SK-N-SH (cell line): Measurements from ENCODE around the gene NACC1. TPM values are rescaled to one million over a fixed set of nuclear protein-coding genes. Genes with fewer than 3 reads are reported as not detected.

Experiments used
- CTCF ChIA-PET: fragments of 300-600, 350-600 bp; formaldehyde crosslinking; extraction: SDS; loops from one replicate; lab custom pipeline; 2021; lab: Yijun Ruan, JAX
- POLR2A ChIA-PET: fragments of 350-600 bp; sonication (Branson Sonifier 250); formaldehyde crosslinking; extraction: SDS; loops from one replicate; lab custom pipeline; 2020; ENCODE audit warnings: antibody characterized with exemption, inconsistent platforms; lab: Yijun Ruan, JAX
- DNase-seq: peaks from one replicate; pipeline ENCODE4 v3.0.0; 2012
- H2AFZ ChIP-seq: fragments of 200-600 bp; sonication (generic); 2 replicates; pipeline ENCODE4 v1.8.1; 2016; ENCODE audit warnings: antibody characterized with exemption, mild to moderate bottlenecking, low read depth
- H3F3A ChIP-seq: fragments of 200-600 bp; sonication (generic); replicated peaks from 2 replicates; pipeline ENCODE3; 2016; ENCODE audit warnings: antibody characterized with exemption, mild to moderate bottlenecking; ENCODE audit not compliant: insufficient read depth
- H3K27ac ChIP-seq, 2 experiments: fragments of 200-500 bp in 1 of 2; fragments of 200-600 bp in 1 of 2; sonication (Bioruptor generic) in 1 of 2; sonication (generic), shearing (Covaris generic) in 1 of 2; 2 replicates each; pipeline versions ENCODE4 v1.5.1 to v1.6.1; 2014 to 2016; ENCODE audit warnings: low read depth in 2 of 2, inconsistent platforms in 1 of 2, low read length in 1 of 2, mild to moderate bottlenecking in 1 of 2, mixed read lengths in 1 of 2
- H3K27me3 ChIP-seq: fragments of 200-600 bp; sonication (generic), shearing (Covaris generic); 2 replicates; pipeline ENCODE4 v1.6.1; 2016; ENCODE audit warnings: mixed run types; ENCODE audit not compliant: insufficient read depth
- H3K36me3 ChIP-seq, 2 experiments: fragments of 200-500 bp in 1 of 2; fragments of 200-600 bp in 1 of 2; sonication (Bioruptor generic) in 1 of 2; sonication (generic) in 1 of 2; replicated peaks in 1 of 2; 2 replicates each; pipeline versions ENCODE3 to v1.5.1; 2014 to 2016; ENCODE audit warnings: low read length in 1 of 2, mild to moderate bottlenecking in 1 of 2; ENCODE audit not compliant: insufficient read depth in 2 of 2, control insufficient read depth in 1 of 2
- H3K4me1 ChIP-seq, 2 experiments: fragments of 200-500 bp in 1 of 2; fragments of 200-600 bp in 1 of 2; sonication (Bioruptor generic) in 1 of 2; sonication (generic), shearing (Covaris generic) in 1 of 2; 2 replicates each; pipeline versions ENCODE4 v1.5.1 to v1.6.1; 2014 to 2016; ENCODE audit warnings: low read depth in 1 of 2, low read length in 1 of 2, mixed run types in 1 of 2; ENCODE audit not compliant: insufficient read depth in 2 of 2, control insufficient read depth in 1 of 2
- H3K4me2 ChIP-seq: fragments of 200-600 bp; sonication (generic), shearing (Covaris generic); 2 replicates; pipeline ENCODE4 v1.6.1; 2017; ENCODE audit warnings: mixed run types
- H3K4me3 ChIP-seq, 2 experiments: fragments of 200-500 bp in 1 of 2; fragments of 200-600 bp in 1 of 2; sonication (Bioruptor generic) in 1 of 2; sonication (generic), shearing (Covaris generic) in 1 of 2; 2 replicates each; pipeline versions ENCODE4 v1.5.1 to v1.8.1; 2014 to 2016; ENCODE audit warnings: low read depth in 2 of 2, inconsistent platforms in 1 of 2, low read length in 1 of 2, mild to moderate bottlenecking in 1 of 2, mixed read lengths in 1 of 2, moderate library complexity in 1 of 2
- H3K79me2 ChIP-seq: fragments of 200-600 bp; sonication (generic); 2 replicates; pipeline ENCODE4 v1.8.1; 2017; ENCODE audit warnings: mild to moderate bottlenecking; ENCODE audit not compliant: insufficient read depth
- H3K9ac ChIP-seq: fragments of 200-600 bp; sonication (generic); 2 replicates; pipeline ENCODE4 v1.6.1; 2017; ENCODE audit warnings: mixed run types
- H3K9me2 ChIP-seq: fragments of 200-600 bp; sonication (generic); 2 replicates; pipeline ENCODE4 v1.6.1; 2017; ENCODE audit warnings: mixed run types
- H3K9me3 ChIP-seq: fragments of 200-600 bp; sonication (generic); 2 replicates; pipeline ENCODE4 v1.6.1; 2017; ENCODE audit warnings: mixed run types, mild to moderate bottlenecking, moderate library complexity
- H4K20me1 ChIP-seq: fragments of 200-600 bp; sonication (generic); 2 replicates; pipeline ENCODE4 v1.6.1; 2017; ENCODE audit warnings: mild to moderate bottlenecking, mixed run types; ENCODE audit not compliant: insufficient read depth
- ELF1 ChIP-seq: IDR thresholded peaks from 2 replicates; pipeline ENCODE4 v1.4.0; 2012
- EP300 ChIP-seq, 2 experiments: IDR thresholded peaks; 2 replicates each; pipeline versions ENCODE4 v1.4.0 to v1.6.1; 2012; ENCODE audit warnings: borderline replicate concordance in 1 of 2, low read depth in 1 of 2, low read length in 1 of 2
- EZH2phosphoT487 ChIP-seq: fragments of 200-600 bp; sonication (generic); IDR thresholded peaks from 2 replicates; pipeline ENCODE4 v1.6.1; 2017; ENCODE audit warnings: low read depth, mixed run types, mild to moderate bottlenecking, antibody characterized with exemption, moderate library complexity, borderline replicate concordance
- FOXJ3 ChIP-seq: sonication (generic); formaldehyde crosslinking; IDR thresholded peaks from 2 replicates; pipeline ENCODE4 v1.5.1; 2020; ENCODE audit warnings: mild to moderate bottlenecking, missing genetic modification reagents
- GATA2 ChIP-seq: sonication (generic); formaldehyde crosslinking; IDR thresholded peaks from 2 replicates; pipeline ENCODE4 v1.5.0; 2020; ENCODE audit warnings: mild to moderate bottlenecking, missing genetic modification reagents
- MEF2A ChIP-seq: IDR thresholded peaks from 2 replicates; pipeline ENCODE4 v1.4.0; 2012; ENCODE audit warnings: low read depth, borderline replicate concordance
- MXI1 ChIP-seq: IDR thresholded peaks from 2 replicates; pipeline ENCODE4 v1.6.1; 2012; ENCODE audit warnings: mild to moderate bottlenecking, low read depth, low read length, improper control_type of control experiment
- POLR2AphosphoS5 ChIP-seq: IDR thresholded peaks from 2 replicates; pipeline ENCODE4 v1.6.1; 2012; ENCODE audit warnings: low read depth, low read length
- RCOR1 ChIP-seq: fragments of 150-350 bp; IDR thresholded peaks from 2 replicates; pipeline ENCODE4 v1.6.1; 2017; ENCODE audit warnings: antibody characterized with exemption, low read length
- SIN3A ChIP-seq: IDR thresholded peaks from 2 replicates; pipeline ENCODE4 v1.6.1; 2012; ENCODE audit warnings: low read depth, mild to moderate bottlenecking, low read length, moderate library complexity, borderline replicate concordance
- TCF12 ChIP-seq: IDR thresholded peaks from 2 replicates; pipeline ENCODE4 v1.4.0; 2012
- TEAD4 ChIP-seq: IDR thresholded peaks from 2 replicates; pipeline ENCODE4 v1.4.0; 2012; ENCODE audit warnings: mild to moderate bottlenecking, borderline replicate concordance; ENCODE audit not compliant: insufficient read depth
- WGBS: methylation state at CpG from one replicate; pipeline ENCODE4 v1.1.6; 2017; ENCODE audit warnings: low lambda C conversion rate; 5-methylcytosine and 5-hydroxymethylcytosine counted together
- polyA plus RNA-seq, 3 experiments: library from polyadenylated mRNA; depleted of rRNA; stranded (reverse); fragments of >200 nt; gene quantifications; 2 replicates each; pipeline ENCODE4 v1.2.3, GENCODE V29; 2012
- TF ChIP-seq, protein P1 (sequence below): IDR thresholded peaks from 2 replicates; pipeline ENCODE4; 2012
- TF ChIP-seq, protein P2 (sequence below): IDR thresholded peaks from 2 replicates; pipeline ENCODE4 v1.4.0; 2012; ENCODE audit warnings: low read depth, borderline replicate concordance
- TF ChIP-seq, protein P3 (sequence below): IDR thresholded peaks from 2 replicates; pipeline ENCODE4 v1.6.1; 2012; ENCODE audit warnings: mild to moderate bottlenecking, low read depth, low read length, moderate library complexity
- TF ChIP-seq, protein P4 (sequence below): IDR thresholded peaks from 2 replicates; pipeline ENCODE4 v1.4.0; 2012; ENCODE audit warnings: low read depth, borderline replicate concordance
- TF ChIP-seq, protein P5 (sequence below): fragments of 150-350 bp; IDR thresholded peaks from 2 replicates; pipeline ENCODE4 v1.6.1; 2016; ENCODE audit warnings: mild to moderate bottlenecking, low read depth, low read length

Gene NACC1
- polyA plus RNA-seq, 1 of the 3 experiments (the other 2 are of a cell fraction) = 127 TPM

DNA sequence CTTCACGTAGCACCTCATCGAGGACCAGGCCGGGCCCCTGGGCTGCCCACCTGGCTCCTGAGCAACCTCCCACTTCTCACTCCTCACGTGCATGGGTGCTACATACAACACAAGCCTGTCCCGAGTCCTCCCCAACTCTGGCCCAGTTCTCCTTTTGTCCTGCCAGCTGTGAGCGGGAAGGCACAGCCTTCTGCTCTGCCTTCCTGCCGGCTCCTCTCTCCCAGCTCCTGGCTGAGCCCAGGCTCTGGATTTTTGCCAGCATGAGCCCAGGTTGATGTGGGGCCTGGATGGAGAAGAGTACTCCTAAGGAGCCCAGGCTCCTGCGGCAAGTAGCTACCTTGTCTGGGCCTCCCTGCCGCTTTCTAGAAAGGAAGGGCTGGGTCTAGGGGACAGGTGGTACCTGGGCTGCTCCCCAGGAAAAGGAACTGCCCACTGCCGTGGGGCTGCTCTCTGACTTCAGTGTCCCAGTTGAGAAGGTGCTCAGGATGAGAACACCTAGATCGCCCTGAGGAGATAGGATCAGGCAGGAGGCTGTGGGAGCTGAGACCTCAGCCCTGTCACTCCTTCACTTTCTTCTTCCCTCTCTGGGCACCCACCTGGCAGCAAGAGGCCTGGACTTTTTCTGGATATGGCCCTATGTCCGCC is 39.0 kb upstream of the NACC1 start:
- Histone ChIP-seq H3K36me3 (peaks cover 13 to 35% of the 10 kb centered on the region in 2 experiments), H3K9me2 (no peaks in the 10 kb centered on the region), H3K4me3 (no peak overlapping the region), H3K27ac (peak overlapping the region; percentile 42 to 91; a peak in 3 of 4 replicates), H3K27me3 (no peaks in the 10 kb centered on the region), H3K79me2 (no peaks in the 10 kb centered on the region), H3K4me2 (peak overlapping the region; percentile 41; the same call in 1 of the 2 replicates), H3F3A (no peaks in the 10 kb centered on the region), H3K9ac (no peak overlapping the region), H2AFZ (no peak overlapping the region), H4K20me1 (no peaks in the 10 kb centered on the region), H3K9me3 (no peaks in the 10 kb centered on the region), H3K4me1 (peaks cover 10 to 56% of the 10 kb centered on the region in 2 experiments; a peak in 3 of 4 replicates)
- ChIA-PET CTCF (interaction anchor here (0.9 to 35.2 kb wide), 10 partner anchors 9 to 114 kb away, joined by 3 to 506 read pairs (median 15); no protein-coding TSS in a partner anchor), POLR2A (interaction anchor here (2.0 to 2.4 kb wide), 2 partner anchors 13 to 24 kb away, joined by 5 to 9 read pairs; no protein-coding TSS in a partner anchor)
- DNase-seq = no peak
- 72% methylated on average over 7 of the region's 12 CpGs for WGBS
- TF ChIP-seq, protein P1, sequence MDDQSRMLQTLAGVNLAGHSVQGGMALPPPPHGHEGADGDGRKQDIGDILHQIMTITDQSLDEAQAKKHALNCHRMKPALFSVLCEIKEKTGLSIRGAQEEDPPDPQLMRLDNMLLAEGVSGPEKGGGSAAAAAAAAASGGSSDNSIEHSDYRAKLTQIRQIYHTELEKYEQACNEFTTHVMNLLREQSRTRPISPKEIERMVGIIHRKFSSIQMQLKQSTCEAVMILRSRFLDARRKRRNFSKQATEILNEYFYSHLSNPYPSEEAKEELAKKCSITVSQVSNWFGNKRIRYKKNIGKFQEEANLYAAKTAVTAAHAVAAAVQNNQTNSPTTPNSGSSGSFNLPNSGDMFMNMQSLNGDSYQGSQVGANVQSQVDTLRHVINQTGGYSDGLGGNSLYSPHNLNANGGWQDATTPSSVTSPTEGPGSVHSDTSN = no peak
- TF ChIP-seq RCOR1 = no peak
- no peak for TF ChIP-seq ELF1
- no peak for TF ChIP-seq FOXJ3 (CRISPR knock-in tag)
- TF ChIP-seq, protein P2, sequence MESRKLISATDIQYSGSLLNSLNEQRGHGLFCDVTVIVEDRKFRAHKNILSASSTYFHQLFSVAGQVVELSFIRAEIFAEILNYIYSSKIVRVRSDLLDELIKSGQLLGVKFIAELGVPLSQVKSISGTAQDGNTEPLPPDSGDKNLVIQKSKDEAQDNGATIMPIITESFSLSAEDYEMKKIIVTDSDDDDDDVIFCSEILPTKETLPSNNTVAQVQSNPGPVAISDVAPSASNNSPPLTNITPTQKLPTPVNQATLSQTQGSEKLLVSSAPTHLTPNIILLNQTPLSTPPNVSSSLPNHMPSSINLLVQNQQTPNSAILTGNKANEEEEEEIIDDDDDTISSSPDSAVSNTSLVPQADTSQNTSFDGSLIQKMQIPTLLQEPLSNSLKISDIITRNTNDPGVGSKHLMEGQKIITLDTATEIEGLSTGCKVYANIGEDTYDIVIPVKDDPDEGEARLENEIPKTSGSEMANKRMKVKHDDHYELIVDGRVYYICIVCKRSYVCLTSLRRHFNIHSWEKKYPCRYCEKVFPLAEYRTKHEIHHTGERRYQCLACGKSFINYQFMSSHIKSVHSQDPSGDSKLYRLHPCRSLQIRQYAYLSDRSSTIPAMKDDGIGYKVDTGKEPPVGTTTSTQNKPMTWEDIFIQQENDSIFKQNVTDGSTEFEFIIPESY = no peak
- no peak for TF ChIP-seq TCF12
- TF ChIP-seq, protein P3, sequence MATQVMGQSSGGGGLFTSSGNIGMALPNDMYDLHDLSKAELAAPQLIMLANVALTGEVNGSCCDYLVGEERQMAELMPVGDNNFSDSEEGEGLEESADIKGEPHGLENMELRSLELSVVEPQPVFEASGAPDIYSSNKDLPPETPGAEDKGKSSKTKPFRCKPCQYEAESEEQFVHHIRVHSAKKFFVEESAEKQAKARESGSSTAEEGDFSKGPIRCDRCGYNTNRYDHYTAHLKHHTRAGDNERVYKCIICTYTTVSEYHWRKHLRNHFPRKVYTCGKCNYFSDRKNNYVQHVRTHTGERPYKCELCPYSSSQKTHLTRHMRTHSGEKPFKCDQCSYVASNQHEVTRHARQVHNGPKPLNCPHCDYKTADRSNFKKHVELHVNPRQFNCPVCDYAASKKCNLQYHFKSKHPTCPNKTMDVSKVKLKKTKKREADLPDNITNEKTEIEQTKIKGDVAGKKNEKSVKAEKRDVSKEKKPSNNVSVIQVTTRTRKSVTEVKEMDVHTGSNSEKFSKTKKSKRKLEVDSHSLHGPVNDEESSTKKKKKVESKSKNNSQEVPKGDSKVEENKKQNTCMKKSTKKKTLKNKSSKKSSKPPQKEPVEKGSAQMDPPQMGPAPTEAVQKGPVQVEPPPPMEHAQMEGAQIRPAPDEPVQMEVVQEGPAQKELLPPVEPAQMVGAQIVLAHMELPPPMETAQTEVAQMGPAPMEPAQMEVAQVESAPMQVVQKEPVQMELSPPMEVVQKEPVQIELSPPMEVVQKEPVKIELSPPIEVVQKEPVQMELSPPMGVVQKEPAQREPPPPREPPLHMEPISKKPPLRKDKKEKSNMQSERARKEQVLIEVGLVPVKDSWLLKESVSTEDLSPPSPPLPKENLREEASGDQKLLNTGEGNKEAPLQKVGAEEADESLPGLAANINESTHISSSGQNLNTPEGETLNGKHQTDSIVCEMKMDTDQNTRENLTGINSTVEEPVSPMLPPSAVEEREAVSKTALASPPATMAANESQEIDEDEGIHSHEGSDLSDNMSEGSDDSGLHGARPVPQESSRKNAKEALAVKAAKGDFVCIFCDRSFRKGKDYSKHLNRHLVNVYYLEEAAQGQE = no peak
- TF ChIP-seq EZH2phosphoT487 = no peak
- no peak for TF ChIP-seq TEAD4
- TF ChIP-seq EP300 (IDR thresholded peaks at IDR 0.05; ENCODE audit: borderline replicate concordance in 1 of 2, low read depth in 1 of 2, low read length in 1 of 2) = no peak
- TF ChIP-seq POLR2AphosphoS5 = no peak
- no peak for TF ChIP-seq GATA2 (CRISPR knock-in tag)
- TF ChIP-seq MEF2A = no peak
- TF ChIP-seq, protein P4, sequence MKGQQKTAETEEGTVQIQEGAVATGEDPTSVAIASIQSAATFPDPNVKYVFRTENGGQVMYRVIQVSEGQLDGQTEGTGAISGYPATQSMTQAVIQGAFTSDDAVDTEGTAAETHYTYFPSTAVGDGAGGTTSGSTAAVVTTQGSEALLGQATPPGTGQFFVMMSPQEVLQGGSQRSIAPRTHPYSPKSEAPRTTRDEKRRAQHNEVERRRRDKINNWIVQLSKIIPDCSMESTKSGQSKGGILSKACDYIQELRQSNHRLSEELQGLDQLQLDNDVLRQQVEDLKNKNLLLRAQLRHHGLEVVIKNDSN = no peak
- no peak for TF ChIP-seq MXI1
- TF ChIP-seq, protein P5, sequence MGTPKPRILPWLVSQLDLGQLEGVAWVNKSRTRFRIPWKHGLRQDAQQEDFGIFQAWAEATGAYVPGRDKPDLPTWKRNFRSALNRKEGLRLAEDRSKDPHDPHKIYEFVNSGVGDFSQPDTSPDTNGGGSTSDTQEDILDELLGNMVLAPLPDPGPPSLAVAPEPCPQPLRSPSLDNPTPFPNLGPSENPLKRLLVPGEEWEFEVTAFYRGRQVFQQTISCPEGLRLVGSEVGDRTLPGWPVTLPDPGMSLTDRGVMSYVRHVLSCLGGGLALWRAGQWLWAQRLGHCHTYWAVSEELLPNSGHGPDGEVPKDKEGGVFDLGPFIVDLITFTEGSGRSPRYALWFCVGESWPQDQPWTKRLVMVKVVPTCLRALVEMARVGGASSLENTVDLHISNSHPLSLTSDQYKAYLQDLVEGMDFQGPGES = no peak
- no peak for TF ChIP-seq SIN3A
